Hepatocyte (in vitro differentiated cells): Measurements from ENCODE around the gene RALGPS2. TPM values are rescaled to one million over a fixed set of nuclear protein-coding genes. Genes with fewer than 3 reads are reported as not detected.

ENCODE experiments used
- DNase-seq: peaks from one replicate; pipeline ENCODE4 v3.0.0-alpha.2; 2016; ENCODE audit warnings: low spot score
- H2AFZ ChIP-seq: fragments of 200-600 bp; sonication (generic); 2 replicates; pipeline ENCODE4 v1.6.0; 2016; ENCODE audit warnings: antibody characterized with exemption, mild to moderate bottlenecking
- H3K27ac ChIP-seq: fragments of 200-600 bp; sonication (generic); 2 replicates; pipeline ENCODE4 v1.5.1; 2016; ENCODE audit warnings: mild to moderate bottlenecking
- H3K27me3 ChIP-seq: fragments of 200-600 bp; sonication (generic); 2 replicates; pipeline ENCODE4 v1.6.1; 2016
- H3K36me3 ChIP-seq: fragments of 200-600 bp; sonication (generic); replicated peaks from 2 replicates; pipeline ENCODE4 v1.5.1; 2016; ENCODE audit warnings: low read depth; ENCODE audit not compliant: insufficient read depth
- H3K4me1 ChIP-seq: fragments of 200-600 bp; sonication (generic); 2 replicates; pipeline ENCODE4 v1.5.1; 2016; ENCODE audit warnings: mild to moderate bottlenecking, moderate library complexity; ENCODE audit not compliant: insufficient read depth
- H3K4me2 ChIP-seq: fragments of 200-600 bp; sonication (generic); 2 replicates; pipeline ENCODE4 v1.6.0; 2016
- H3K4me3 ChIP-seq: fragments of 200-600 bp; sonication (generic); 2 replicates; pipeline ENCODE4 v1.5.1; 2016; ENCODE audit warnings: mild to moderate bottlenecking
- H3K79me2 ChIP-seq: fragments of 200-600 bp; sonication (generic); 2 replicates; pipeline ENCODE4 v1.6.0; 2017; ENCODE audit warnings: mild to moderate bottlenecking
- H3K9me2 ChIP-seq: fragments of 200-600 bp; sonication (generic); replicated peaks from 2 replicates; pipeline ENCODE4 v1.6.0; 2017; ENCODE audit warnings: mild to moderate bottlenecking; ENCODE audit not compliant: insufficient read depth
- H3K9me3 ChIP-seq: fragments of 200-600 bp; sonication (generic); 2 replicates; pipeline ENCODE4 v1.5.1; 2016; ENCODE audit warnings: low read depth, mild to moderate bottlenecking
- H4K20me1 ChIP-seq: fragments of 200-600 bp; sonication (generic); 2 replicates; pipeline ENCODE4 v1.6.0; 2016; ENCODE audit warnings: mild to moderate bottlenecking; ENCODE audit not compliant: insufficient read depth, poor library complexity, severe bottlenecking
- CTCF ChIP-seq: fragments of 200-600 bp; sonication (generic); IDR thresholded peaks from 2 replicates; pipeline ENCODE4 v1.5.1; 2016; ENCODE audit warnings: antibody characterized with exemption, mild to moderate bottlenecking; ENCODE audit not compliant: poor library complexity
- EZH2 ChIP-seq: fragments of 200-600 bp; sonication (generic); IDR thresholded peaks from 2 replicates; pipeline ENCODE4 v1.6.1; 2016; ENCODE audit warnings: antibody characterized with exemption, mild to moderate bottlenecking, borderline replicate concordance
- EZH2phosphoT487 ChIP-seq: fragments of 200-600 bp; sonication (generic); IDR thresholded peaks from one replicate; pipeline ENCODE4 v1.6.1; 2018; ENCODE audit warnings: antibody characterized with exemption, mild to moderate bottlenecking, low read depth, moderate library complexity; ENCODE audit not compliant: unreplicated experiment, severe bottlenecking
- WGBS: methylation state at CpG from one replicate; pipeline ENCODE4 v1.1.6; 2016; ENCODE audit warnings: low lambda C conversion rate; ENCODE audit errors: missing lambda C conversion rate; 5-methylcytosine and 5-hydroxymethylcytosine counted together
- microRNA-seq: library from miRNA; unstranded; fragments of <30 nt; microRNA quantifications from one replicate; pipeline ENCODE4, GENCODE V29; 2017
- polyA plus RNA-seq: library from polyadenylated mRNA; unstranded; fragments of >200 nt; fragmentation: Nextera tagmentation; extraction: Ambion mirVana; gene quantifications from 2 replicates; pipeline ENCODE4 v1.2.1, GENCODE V29; 2016
- small RNA-seq: library from RNA; depleted of rRNA; stranded (forward); fragments of <200 nt; gene quantifications from one replicate; pipeline ENCODE3, GENCODE V24; 2014
- total RNA-seq: library from RNA; depleted of rRNA; stranded (reverse); fragments of >200 nt; gene quantifications from 2 replicates; pipeline ENCODE4 v1.2.3, GENCODE V29; 2014

Gene RALGPS2
- total and polyA plus RNA-seq, 2 experiments from 2014 or later = 9.3 to 35.4 TPM

GRCh38 chr1:178966312-178966711 is 241.3 kb downstream of the RALGPS2 start:
- no peak overlapping the region for H3K27ac ChIP-seq
- no peaks in the 10 kb centered on the region for H3K36me3 ChIP-seq
- no peak overlapping the region for H3K4me2 ChIP-seq
- H3K79me2 ChIP-seq = no peaks in the 10 kb centered on the region
- H3K4me1 ChIP-seq = peaks cover 4% of the 10 kb centered on the region
- no peak for DNase-seq
- no peaks in the 10 kb centered on the region for H3K9me3 ChIP-seq
- no peak for TF ChIP-seq CTCF
- no peak overlapping the region for H3K4me3 ChIP-seq
- H3K27me3 ChIP-seq = no peaks in the 10 kb centered on the region
- no peaks in the 10 kb centered on the region for H4K20me1 ChIP-seq
- no peak overlapping the region for H2AFZ ChIP-seq
- H3K9me2 ChIP-seq = no peaks in the 10 kb centered on the region

GRCh38 chr1:178969226-178969987 is 244.4 kb downstream of the RALGPS2 start:
- H3K4me1 ChIP-seq = peaks cover 9% of the 10 kb centered on the region
- DNase-seq = no peak
- no peaks in the 10 kb centered on the region for H3K79me2 ChIP-seq
- H3K9me3 ChIP-seq = no peaks in the 10 kb centered on the region
- no peak overlapping the region for H3K27ac ChIP-seq
- no peak overlapping the region for H3K4me3 ChIP-seq
- 95% methylated on average over 9 of the region's 9 CpGs for WGBS
- H3K9me2 ChIP-seq = no peaks in the 10 kb centered on the region
- no peaks in the 10 kb centered on the region for H4K20me1 ChIP-seq
- H2AFZ ChIP-seq = no peak overlapping the region
- no peak for TF ChIP-seq EZH2
- no peak for TF ChIP-seq EZH2phosphoT487
- TF ChIP-seq CTCF = no peak
- H3K4me2 ChIP-seq = no peak overlapping the region
- no peaks in the 10 kb centered on the region for H3K36me3 ChIP-seq
- H3K27me3 ChIP-seq = no peaks in the 10 kb centered on the region

GRCh38 chr1:178970184-178970583 is 245.1 kb downstream of the RALGPS2 start:
- no peak overlapping the region for H3K4me3 ChIP-seq
- peaks cover 9% of the 10 kb centered on the region for H3K4me1 ChIP-seq
- no peaks in the 10 kb centered on the region for H4K20me1 ChIP-seq
- H3K79me2 ChIP-seq = no peaks in the 10 kb centered on the region
- H2AFZ ChIP-seq = no peak overlapping the region
- H3K27me3 ChIP-seq = no peaks in the 10 kb centered on the region
- no peak for DNase-seq
- 92% methylated on average over 5 of the region's 5 CpGs for WGBS
- H3K9me3 ChIP-seq = no peaks in the 10 kb centered on the region
- no peaks in the 10 kb centered on the region for H3K36me3 ChIP-seq
- H3K9me2 ChIP-seq = no peaks in the 10 kb centered on the region
- TF ChIP-seq EZH2 = no peak
- no peak for TF ChIP-seq EZH2phosphoT487
- TF ChIP-seq CTCF = no peak
- H3K27ac ChIP-seq = no peak overlapping the region
- H3K4me2 ChIP-seq = no peak overlapping the region

Small RNA genes lying within 50 kb of the gene (microRNA-seq; reads per million reads assigned to microRNA genes)
- gene MIR4424 = not detected

Small RNA genes lying within 50 kb of the gene (small RNA-seq; reads per million reads assigned to genes)
- gene MIR4424 (0.12 reads per million), gene RF00092 (not detected)

Other genes with a start within 250 kb of the RALGPS2 start
- not detected in 2 replicates for gene CLEC20A, start 228.3 kb upstream of the RALGPS2 start, total RNA-seq
- not detected in 2 replicates for gene CLEC20A, start 228.3 kb upstream of the RALGPS2 start, polyA plus RNA-seq
- not detected in 2 replicates for gene TEX35, start 212.1 kb upstream of the RALGPS2 start, total RNA-seq
- not detected in 2 replicates for gene TEX35, start 212.1 kb upstream of the RALGPS2 start, polyA plus RNA-seq
- 63.6 and 68.8 TPM in 2 replicates for gene ANGPTL1, start 145.8 kb downstream of the RALGPS2 start, total RNA-seq
- gene ANGPTL1, start 145.8 kb downstream of the RALGPS2 start, polyA plus RNA-seq = 28.5 and 34.3 TPM in 2 replicates